Sigmoid colon (tissue), 7 donors: ENCODE measurements around the gene HPGDS. TPM values are rescaled to one million over a fixed set of nuclear protein-coding genes. Genes with fewer than 3 reads are reported as not detected.

Experiments
- DNase-seq: peaks from one replicate; pipeline ENCODE4 v3.0.0-alpha.2; 2019
- H3K27ac ChIP-seq, 4 donors: fragments of 200-600 bp; sonication (generic); one replicate each; pipeline ENCODE4 v1.5.1; 2016 to 2019; ENCODE audit warnings: mild to moderate bottlenecking in 1 of 4
- H3K27me3 ChIP-seq, 3 donors: fragments of 200-600 bp; sonication (generic); one replicate each; pipeline ENCODE4 v1.5.1; 2019; ENCODE audit warnings: mild to moderate bottlenecking in 1 of 3
- H3K36me3 ChIP-seq, 4 donors: fragments of 200-600 bp; sonication (generic); one replicate each; pipeline ENCODE4 v1.5.1; 2016 to 2019
- H3K4me1 ChIP-seq, 4 donors: fragments of 200-600 bp; sonication (generic); one replicate each; pipeline ENCODE4 v1.5.1; 2017 to 2019
- H3K4me3 ChIP-seq, 4 donors: fragments of 200-600 bp; sonication (generic); one replicate each; pipeline ENCODE4 v1.5.1; 2017 to 2019; ENCODE audit warnings: mild to moderate bottlenecking in 2 of 4, moderate library complexity in 1 of 4
- H3K9me3 ChIP-seq, 4 donors: fragments of 200-600 bp in 3 of 4; sonication (generic) in 3 of 4; one replicate each; pipeline versions ENCODE4 v1.5.1 to v1.6.1; 2013 to 2019
- CTCF ChIP-seq, 4 experiments: fragments of 450-650 bp in 3 of 4; fragments of 200-600 bp in 1 of 4; IDR thresholded peaks; one replicate each; pipeline ENCODE4 v1.5.1; 2016 to 2019; ENCODE audit warnings: antibody characterized with exemption in 4 of 4, mild to moderate bottlenecking in 3 of 4, moderate library complexity in 2 of 4
- EP300 ChIP-seq, 4 donors: sonication (generic); formaldehyde crosslinking; IDR thresholded peaks; one replicate each; pipeline ENCODE4 v1.6.1; 2017; ENCODE audit warnings: antibody characterized with exemption in 4 of 4
- POLR2A ChIP-seq, 2 donors: fragments of 450-650 bp; IDR thresholded peaks; one replicate each; pipeline ENCODE4 v1.6.1; 2016; ENCODE audit warnings: antibody characterized with exemption in 2 of 2, mild to moderate bottlenecking in 2 of 2, moderate library complexity in 2 of 2
- POLR2AphosphoS5 ChIP-seq, 4 donors: sonication (generic); formaldehyde crosslinking; IDR thresholded peaks; one replicate each; pipeline ENCODE4 v1.6.1; 2017; ENCODE audit warnings: antibody characterized with exemption in 4 of 4
- WGBS, 2 donors: extraction: QIAGEN DNeasy Blood & Tissue Kit; methylation state at CpG; one replicate each; pipeline ENCODE4 v1.1.7; 2013; 5-methylcytosine and 5-hydroxymethylcytosine counted together
- intact Hi-C: fragments of 100-400 bp; cut with DNase I; formaldehyde crosslinking; loops from one replicate; pipeline ENCODE4 v1.15.1; 2023
- polyA plus RNA-seq, 3 donors: library from polyadenylated mRNA; stranded (reverse); fragments of 200-250 nt; gene quantifications; one replicate each; pipeline ENCODE4 v1.2.3, GENCODE V29; 2013
- total RNA-seq, 4 donors: library from RNA; depleted of rRNA; stranded (reverse); fragments of >200 nt; gene quantifications; one replicate each; pipeline ENCODE4 v1.1.0, GENCODE V29; 2016
- donor health status: healthy with polysubstance abuse.
- donor health status: Bipolar disorder and iron deficiency.
- donor health status: healthy.

The HPGDS gene
- total and polyA plus RNA-seq, 7 donors: 0.54 to 3.7 (median 2.1) TPM

GRCh38 chr4:94378047-94378446, 35.4 kb upstream of the HPGDS start:
- no peak for TF ChIP-seq EP300 (IDR thresholded peaks at IDR 0.05)
- no peak for TF ChIP-seq CTCF (IDR thresholded peaks at IDR 0.05)
- TF ChIP-seq POLR2A (IDR thresholded peaks at IDR 0.05): no peak
- TF ChIP-seq POLR2AphosphoS5 (IDR thresholded peaks at IDR 0.05): no peak
- Histone ChIP-seq H3K4me1 (no peaks in the 10 kb centered on the region), H3K36me3 (no peaks in the 10 kb centered on the region), H3K4me3 (no peak overlapping the region), H3K9me3 (no peaks in the 10 kb centered on the region), H3K27me3 (no peaks in the 10 kb centered on the region), H3K27ac (no peak overlapping the region)
- WGBS, 2 donors: 63 to 73% methylated on average over 3 of the region's 3 CpGs
- intact Hi-C loops: no loop called here
- DNase-seq: no peak

GRCh38 chr4:94377294-94377693, 34.7 kb upstream of the HPGDS start:
- WGBS, 2 donors: 91 to 93% methylated on average over 2 of the region's 2 CpGs
- no peak for TF ChIP-seq CTCF (IDR thresholded peaks at IDR 0.05)
- TF ChIP-seq POLR2AphosphoS5 (IDR thresholded peaks at IDR 0.05): no peak
- TF ChIP-seq EP300 (IDR thresholded peaks at IDR 0.05): no peak
- no peak for TF ChIP-seq POLR2A (IDR thresholded peaks at IDR 0.05)
- no peaks in the 10 kb centered on the region for H3K4me1 ChIP-seq
- no peaks in the 10 kb centered on the region for H3K36me3 ChIP-seq
- H3K9me3 ChIP-seq: no peaks in the 10 kb centered on the region
- no peak overlapping the region for H3K27ac ChIP-seq
- intact Hi-C loops: no loop called here
- no peak for DNase-seq
- no peaks in the 10 kb centered on the region for H3K27me3 ChIP-seq
- H3K4me3 ChIP-seq: no peak overlapping the region

GRCh38 chr4:94375364-94375763, 32.7 kb upstream of the HPGDS start:
- Histone ChIP-seq H3K27ac (no peak overlapping the region), H3K9me3 (no peaks in the 10 kb centered on the region), H3K27me3 (no peaks in the 10 kb centered on the region), H3K4me3 (no peak overlapping the region), H3K36me3 (no peaks in the 10 kb centered on the region), H3K4me1 (no peaks in the 10 kb centered on the region)
- TF ChIP-seq POLR2AphosphoS5 (IDR thresholded peaks at IDR 0.05): no peak
- no peak for TF ChIP-seq POLR2A (IDR thresholded peaks at IDR 0.05)
- no peak for TF ChIP-seq EP300 (IDR thresholded peaks at IDR 0.05)
- TF ChIP-seq CTCF (IDR thresholded peaks at IDR 0.05): no peak
- intact Hi-C loops: no loop called here
- WGBS, 2 donors: 88 to 94% methylated on average over 3 of the region's 3 CpGs
- no peak for DNase-seq

- no peaks in the 10 kb centered on the region for H3K36me3 ChIP-seq
- DNase-seq: no peak
- H3K27ac ChIP-seq: no peak overlapping the region
- H3K27me3 ChIP-seq: no peaks in the 10 kb centered on the region
- 87 to 94% methylated on average over 3 of the region's 3 CpGs for WGBS, 2 donors
- intact Hi-C loops: no loop called here
- no peaks in the 10 kb centered on the region for H3K9me3 ChIP-seq
- no peak overlapping the region for H3K4me3 ChIP-seq
- TF ChIP-seq POLR2A (IDR thresholded peaks at IDR 0.05): no peak
- TF ChIP-seq EP300 (IDR thresholded peaks at IDR 0.05): no peak
- TF ChIP-seq POLR2AphosphoS5 (IDR thresholded peaks at IDR 0.05): no peak
- no peak for TF ChIP-seq CTCF (IDR thresholded peaks at IDR 0.05)
- no peaks in the 10 kb centered on the region for H3K4me1 ChIP-seq
Measured at GRCh38 chr4:94373752-94374151, 31.1 kb upstream of the HPGDS start.

- H3K36me3 ChIP-seq: no peaks in the 10 kb centered on the region
- WGBS, 2 donors: 77 to 87% methylated on average over 3 of the region's 3 CpGs
Measured at GRCh38 chr4:94372991-94373390, 30.4 kb upstream of the HPGDS start.

More at GRCh38 chr4:94372991-94373390, 30.4 kb upstream of the HPGDS start:
- H3K27me3 ChIP-seq: no peaks in the 10 kb centered on the region
- H3K4me1 ChIP-seq: no peaks in the 10 kb centered on the region
- H3K4me3 ChIP-seq: no peak overlapping the region
- no peak overlapping the region for H3K27ac ChIP-seq
- TF ChIP-seq CTCF (IDR thresholded peaks at IDR 0.05) (no peak), POLR2AphosphoS5 (IDR thresholded peaks at IDR 0.05) (no peak), POLR2A (IDR thresholded peaks at IDR 0.05) (no peak), EP300 (IDR thresholded peaks at IDR 0.05) (no peak)
- DNase-seq: no peak
- intact Hi-C loops: no loop called here
- no peaks in the 10 kb centered on the region for H3K9me3 ChIP-seq
